Mucosa of rectum (tissue), 2 donors: ENCODE results near the gene DMBT1.

Source experiments
- H3K27ac ChIP-seq, 2 donors: one replicate each; pipeline ENCODE4 v1.7.0; 2013; ENCODE audit warnings: inconsistent platforms in 2 of 2, low read depth in 2 of 2, low read length in 2 of 2
- H3K27me3 ChIP-seq, 2 donors: one replicate each; pipeline ENCODE4 v1.7.0; 2013; ENCODE audit warnings: low read length in 2 of 2; ENCODE audit not compliant: control insufficient read depth in 2 of 2, insufficient read depth in 2 of 2
- H3K36me3 ChIP-seq, 2 donors: one replicate each; pipeline ENCODE4 v1.7.0; 2013; ENCODE audit warnings: low read length in 2 of 2; ENCODE audit not compliant: control insufficient read depth in 2 of 2, insufficient read depth in 2 of 2
- H3K4me1 ChIP-seq, 2 donors: one replicate each; pipeline ENCODE4 v1.7.0; 2013; ENCODE audit warnings: low read length in 2 of 2, mild to moderate bottlenecking in 1 of 2; ENCODE audit not compliant: control insufficient read depth in 2 of 2, insufficient read depth in 2 of 2
- H3K4me3 ChIP-seq, 2 donors: one replicate each; pipeline ENCODE4 v1.7.0; 2013; ENCODE audit warnings: low read length in 2 of 2
- H3K9ac ChIP-seq, 2 donors: one replicate each; pipeline ENCODE4 v1.7.0; 2013; ENCODE audit warnings: low read length in 2 of 2, low read depth in 1 of 2, mild to moderate bottlenecking in 1 of 2
- H3K9me3 ChIP-seq, 2 donors: one replicate each; pipeline ENCODE4 v1.7.0; 2013; ENCODE audit warnings: low read length in 2 of 2; ENCODE audit not compliant: control insufficient read depth in 2 of 2
- donor health status: healthy.
- donor health status: Normal muscosa, but diverticular disease.

DMBT1 gene

DNA sequence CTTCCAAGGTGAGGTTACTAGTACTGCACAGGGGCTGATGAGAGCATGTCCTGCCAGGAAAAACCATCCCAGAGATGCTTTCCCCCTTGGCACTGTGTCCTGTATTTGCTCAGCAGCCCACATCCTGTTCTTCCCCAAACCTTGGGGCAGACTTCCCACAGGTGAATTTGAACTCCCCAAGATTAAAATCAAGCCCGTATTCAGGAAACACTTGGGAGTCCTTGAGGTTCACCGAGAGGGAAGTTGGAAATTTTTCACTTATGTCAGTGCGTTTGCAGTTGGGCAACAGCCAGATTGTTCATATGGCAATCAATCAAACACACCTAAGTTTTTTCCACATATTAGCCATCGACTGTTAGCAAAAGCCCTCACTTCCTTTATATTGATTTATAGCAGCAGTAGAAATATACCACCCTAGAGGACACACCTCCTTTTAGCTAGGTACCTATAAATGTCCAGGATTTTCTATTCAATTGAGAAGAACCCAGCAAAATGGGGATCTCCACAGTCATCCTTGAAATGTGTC is at the start of gene DMBT1:
DMBT1 (plus strand) TSS at position 476 of the 526 bp plus-strand sequence; CDS start at position 493, 17 bp downstream.
- no peak within 1 kb of the TSS for H3K4me3 ChIP-seq
- H3K4me1 ChIP-seq: peaks cover 0 to 3% of the 10 kb centered on the region in 2 donors
- no peak within 1 kb of the TSS for H3K27ac ChIP-seq
- no peaks in the 10 kb centered on the region for H3K36me3 ChIP-seq
- no peak within 1 kb of the TSS for H3K9ac ChIP-seq
- no peaks in the 10 kb centered on the region for H3K9me3 ChIP-seq
- no peaks in the 10 kb centered on the region for H3K27me3 ChIP-seq

- Histone ChIP-seq H3K27me3 (no peaks in the 10 kb centered on the region), H3K27ac (no peak overlapping the region), H3K4me1 (no peaks in the 10 kb centered on the region), H3K9me3 (no peaks in the 10 kb centered on the region), H3K4me3 (no peak overlapping the region), H3K9ac (no peak overlapping the region), H3K36me3 (no peaks in the 10 kb centered on the region)
Measured at GRCh38 chr10:122513053-122513452, 47.5 kb upstream of the DMBT1 start.

DNA sequence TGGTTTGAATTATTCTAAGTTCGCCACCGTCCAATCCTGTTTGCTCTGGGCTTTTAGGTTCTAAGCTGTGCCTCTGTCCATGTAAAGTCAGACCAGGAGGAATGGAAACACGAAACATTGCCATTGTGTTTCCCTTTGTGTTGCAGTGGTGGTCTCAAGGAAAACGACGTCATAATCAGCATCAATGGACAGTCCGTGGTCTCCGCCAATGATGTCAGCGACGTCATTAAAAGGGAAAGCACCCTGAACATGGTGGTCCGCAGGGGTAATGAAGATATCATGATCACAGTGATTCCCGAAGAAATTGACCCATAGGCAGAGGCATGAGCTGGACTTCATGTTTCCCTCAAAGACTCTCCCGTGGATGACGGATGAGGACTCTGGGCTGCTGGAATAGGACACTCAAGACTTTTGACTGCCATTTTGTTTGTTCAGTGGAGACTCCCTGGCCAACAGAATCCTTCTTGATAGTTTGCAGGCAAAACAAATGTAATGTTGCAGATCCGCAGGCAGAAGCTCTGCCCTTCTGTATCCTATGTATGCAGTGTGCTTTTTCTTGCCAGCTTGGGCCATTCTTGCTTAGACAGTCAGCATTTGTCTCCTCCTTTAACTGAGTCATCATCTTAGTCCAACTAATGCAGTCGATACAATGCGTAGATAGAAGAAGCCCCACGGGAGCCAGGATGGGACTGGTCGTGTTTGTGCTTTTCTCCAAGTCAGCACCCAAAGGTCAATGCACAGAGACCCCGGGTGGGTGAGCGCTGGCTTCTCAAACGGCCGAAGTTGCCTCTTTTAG is 46.3 kb upstream of the DMBT1 start:
- no peak overlapping the region for H3K9ac ChIP-seq
- no peak overlapping the region for H3K4me3 ChIP-seq
- no peaks in the 10 kb centered on the region for H3K9me3 ChIP-seq
- H3K4me1 ChIP-seq: no peaks in the 10 kb centered on the region
- no peak overlapping the region for H3K27ac ChIP-seq
- H3K36me3 ChIP-seq: no peaks in the 10 kb centered on the region
- H3K27me3 ChIP-seq: no peaks in the 10 kb centered on the region

DNA sequence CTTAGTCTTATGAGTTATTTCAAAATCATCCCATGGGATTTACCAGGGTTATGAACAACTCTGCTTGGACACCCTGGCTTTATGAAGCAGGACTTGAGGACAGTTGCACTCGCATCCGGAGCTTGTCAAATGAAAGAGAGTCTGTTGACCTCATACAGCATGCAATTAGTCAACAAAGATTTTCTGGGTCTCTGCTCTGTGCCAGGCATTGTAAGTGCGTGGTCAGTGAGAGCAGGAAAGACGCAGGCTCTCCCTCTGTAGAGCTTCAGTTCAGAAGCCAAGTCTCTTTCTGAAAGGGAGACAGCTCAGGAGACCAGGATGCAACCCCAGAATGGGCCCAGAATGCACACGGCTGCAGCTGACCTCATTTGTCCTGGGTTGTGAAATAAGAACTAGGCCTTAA is 45.5 kb upstream of the DMBT1 start:
- Histone ChIP-seq H3K4me3 (no peak overlapping the region), H3K27me3 (no peaks in the 10 kb centered on the region), H3K36me3 (no peaks in the 10 kb centered on the region), H3K9me3 (no peaks in the 10 kb centered on the region), H3K27ac (no peak overlapping the region), H3K4me1 (no peaks in the 10 kb centered on the region), H3K9ac (no peak overlapping the region)

GRCh38 chr10:122515588-122516231 is 44.8 kb upstream of the DMBT1 start:
- Histone ChIP-seq H3K27me3 (no peaks in the 10 kb centered on the region), H3K27ac (no peak overlapping the region), H3K9me3 (no peaks in the 10 kb centered on the region), H3K9ac (no peak overlapping the region), H3K4me1 (no peaks in the 10 kb centered on the region), H3K36me3 (no peaks in the 10 kb centered on the region), H3K4me3 (no peak overlapping the region)

DNA sequence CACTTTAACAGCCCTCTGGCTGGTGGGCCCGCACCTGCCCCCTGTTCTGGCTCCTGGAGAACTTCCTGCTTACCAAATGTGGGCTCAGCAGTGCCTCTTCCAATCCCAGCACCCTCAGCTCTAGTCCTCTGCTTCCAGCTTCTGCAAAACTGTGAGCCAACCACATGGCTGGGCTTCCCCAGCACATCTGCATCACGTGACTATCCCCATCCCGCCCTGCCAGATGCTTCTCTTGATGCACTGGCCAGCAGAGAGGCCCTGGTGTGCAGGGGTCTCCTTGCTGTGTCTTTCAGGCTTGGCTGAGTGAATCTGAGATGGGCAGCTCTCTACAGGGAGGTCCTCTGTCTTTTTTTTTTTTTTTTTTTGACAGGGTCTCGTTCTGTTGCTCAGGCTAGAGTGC is 43.8 kb upstream of the DMBT1 start:
- no peaks in the 10 kb centered on the region for H3K27me3 ChIP-seq
- H3K36me3 ChIP-seq: no peaks in the 10 kb centered on the region
- H3K27ac ChIP-seq: no peak overlapping the region
- H3K9me3 ChIP-seq: no peaks in the 10 kb centered on the region
- no peaks in the 10 kb centered on the region for H3K4me1 ChIP-seq
- H3K9ac ChIP-seq: no peak overlapping the region
- no peak overlapping the region for H3K4me3 ChIP-seq

GRCh38 chr10:122519144-122519543 is 41.4 kb upstream of the DMBT1 start:
- no peaks in the 10 kb centered on the region for H3K9me3 ChIP-seq
- H3K4me1 ChIP-seq: no peaks in the 10 kb centered on the region
- H3K36me3 ChIP-seq: no peaks in the 10 kb centered on the region
- no peak overlapping the region for H3K4me3 ChIP-seq
- no peak overlapping the region for H3K27ac ChIP-seq
- H3K27me3 ChIP-seq: no peaks in the 10 kb centered on the region
- H3K9ac ChIP-seq: no peak overlapping the region

GRCh38 chr10:122519873-122520272 is 40.7 kb upstream of the DMBT1 start:
- no peaks in the 10 kb centered on the region for H3K27me3 ChIP-seq
- H3K36me3 ChIP-seq: no peaks in the 10 kb centered on the region

GRCh38 chr10:122521011-122521410 is 39.5 kb upstream of the DMBT1 start:
- Histone ChIP-seq H3K9ac (no peak overlapping the region), H3K27me3 (no peaks in the 10 kb centered on the region), H3K4me3 (no peak overlapping the region), H3K9me3 (no peaks in the 10 kb centered on the region), H3K27ac (no peak overlapping the region), H3K4me1 (peaks cover 0 to 2% of the 10 kb centered on the region in 2 donors), H3K36me3 (no peaks in the 10 kb centered on the region)

More at GRCh38 chr10:122519873-122520272, 40.7 kb upstream of the DMBT1 start:
- Histone ChIP-seq H3K4me3 (no peak overlapping the region), H3K9ac (no peak overlapping the region), H3K27ac (no peak overlapping the region), H3K9me3 (no peaks in the 10 kb centered on the region), H3K4me1 (no peaks in the 10 kb centered on the region)

DNA sequence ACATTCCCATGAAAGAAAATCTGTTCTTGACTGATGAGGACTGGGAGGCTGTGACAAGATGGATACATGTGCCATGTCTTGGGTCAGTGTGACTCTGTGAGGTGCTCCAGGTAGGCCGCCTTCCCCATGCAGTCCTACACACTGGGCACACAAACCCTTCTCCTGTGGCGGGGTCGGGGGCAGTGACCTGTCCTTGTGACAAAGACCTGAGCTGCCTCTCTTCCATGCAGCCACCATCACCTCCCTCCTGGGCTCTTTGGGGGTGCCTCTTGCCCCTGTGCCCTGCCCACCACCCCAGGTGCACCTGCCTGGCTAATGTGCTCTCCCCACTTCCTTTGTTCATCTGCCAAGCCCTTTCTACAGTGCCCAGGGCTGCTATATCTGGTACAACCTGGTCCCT is 35.7 kb upstream of the DMBT1 start:
- no peak overlapping the region for H3K4me3 ChIP-seq
- H3K27me3 ChIP-seq: no peaks in the 10 kb centered on the region
- no peak overlapping the region for H3K9ac ChIP-seq
- no peaks in the 10 kb centered on the region for H3K36me3 ChIP-seq
- H3K9me3 ChIP-seq: no peaks in the 10 kb centered on the region
- peaks cover 0 to 2% of the 10 kb centered on the region in 2 donors for H3K4me1 ChIP-seq
- H3K27ac ChIP-seq: no peak overlapping the region
